ENCODE results near the gene PKHD1. TPM values are rescaled to one million over a fixed set of nuclear protein-coding genes. Genes with fewer than 3 reads are reported as not detected.

The PKHD1 gene
- total RNA-seq, 1 donor from 2014 or later = not detected

DNA sequence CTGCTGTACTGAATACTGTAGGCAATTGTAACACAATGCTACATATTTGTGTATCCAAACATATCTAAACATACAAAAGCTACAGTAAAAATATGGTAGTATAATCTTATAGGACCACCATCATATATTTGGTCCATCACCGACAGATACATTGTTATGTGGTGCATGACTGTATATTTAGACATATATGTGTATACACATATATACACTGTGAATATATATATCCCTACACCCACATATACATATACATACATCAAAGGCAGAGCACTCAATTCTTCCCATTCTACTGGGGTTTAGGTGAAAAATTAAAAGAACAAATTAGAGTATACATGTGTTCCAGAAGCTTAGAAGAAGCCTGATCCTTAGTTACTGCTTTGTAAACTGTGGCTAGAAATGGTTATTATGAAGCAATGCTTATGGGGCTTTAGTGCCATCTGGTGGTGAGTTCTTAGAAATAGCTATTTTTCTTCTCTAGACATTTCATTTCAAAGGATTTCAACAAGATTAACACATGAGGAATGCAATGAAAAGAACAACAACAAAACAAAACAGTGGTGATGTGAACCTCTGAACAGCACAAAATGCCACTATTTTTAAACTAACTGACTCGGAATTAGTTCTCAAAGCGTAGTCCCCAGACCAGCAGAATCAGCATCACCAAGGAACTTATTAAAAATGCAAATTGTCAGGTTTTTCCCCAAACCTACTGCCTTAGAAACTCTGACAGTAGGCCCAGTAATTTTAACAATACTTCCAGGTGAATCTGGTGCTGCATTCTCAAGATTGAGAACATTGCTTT lies 38.0 kb downstream of the PKHD1 start:
- DNase-seq (ENCODE audit: low spot score) = no peak
- Mint-ChIP-seq H3K4me3 (ENCODE audit: unreplicated experiment) (no peak overlapping the region), H3K36me3 (ENCODE audit: low read depth) (no peaks in the 10 kb centered on the region), H3K27me3 (ENCODE audit: low read depth) (peaks cover 38% of the 10 kb centered on the region), H3K27ac (ENCODE audit: unreplicated experiment) (no peak overlapping the region), H3K9me3 (ENCODE audit: low read depth) (no peaks in the 10 kb centered on the region), H3K4me1 (ENCODE audit: low read depth) (peaks cover 6% of the 10 kb centered on the region)
- TF ChIP-seq CTCF (IDR thresholded peaks at IDR 0.05) = peak; percentile 86

DNA sequence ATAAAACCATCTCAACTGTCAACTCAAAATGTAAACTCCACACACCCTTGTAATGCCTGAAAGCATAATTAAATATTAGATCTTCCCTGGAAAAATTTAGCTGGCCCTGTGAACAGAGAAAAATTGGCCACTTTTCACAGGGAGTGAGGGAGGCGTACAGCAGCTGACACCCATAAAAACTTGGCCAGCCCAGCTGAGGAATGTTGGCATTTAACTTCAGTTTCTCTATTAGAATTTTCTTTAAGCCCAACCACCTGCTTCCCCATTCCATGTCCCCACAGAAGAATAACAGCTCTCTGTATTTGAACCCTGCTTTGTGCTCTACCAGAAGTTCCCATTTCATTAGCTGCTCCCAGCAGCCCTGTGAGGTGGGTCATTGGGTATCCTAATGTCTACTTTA lies 41.0 kb downstream of the PKHD1 start:
- Mint-ChIP-seq H3K4me1 (ENCODE audit: low read depth) (peaks cover 6% of the 10 kb centered on the region), H3K27ac (ENCODE audit: unreplicated experiment) (no peak overlapping the region), H3K9me3 (ENCODE audit: low read depth) (no peaks in the 10 kb centered on the region)

DNA sequence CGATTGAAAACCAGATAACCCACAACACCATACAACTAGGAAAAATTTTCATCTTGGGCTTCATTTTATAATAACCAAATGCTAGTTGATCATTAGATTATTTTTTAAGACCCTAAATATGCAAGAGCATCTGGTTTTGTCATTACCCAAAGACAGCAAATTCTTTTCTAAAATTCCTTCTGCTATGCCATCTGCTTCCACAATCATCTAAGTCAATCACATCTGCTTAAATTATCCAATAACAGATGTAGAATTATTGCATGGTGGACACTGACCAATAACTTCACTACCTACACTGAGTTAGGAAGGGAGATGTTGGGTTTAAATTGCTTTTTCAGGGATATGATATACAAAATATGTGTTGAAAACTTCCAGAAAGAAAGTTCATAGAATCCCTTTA lies 41.9 kb downstream of the PKHD1 start:
- peaks cover 33% of the 10 kb centered on the region for H3K27me3 Mint-ChIP-seq (ENCODE audit: low read depth)
- no peaks in the 10 kb centered on the region for H3K9me3 Mint-ChIP-seq (ENCODE audit: low read depth)
- no peaks in the 10 kb centered on the region for H3K36me3 Mint-ChIP-seq (ENCODE audit: low read depth)
- peaks cover 6% of the 10 kb centered on the region for H3K4me1 Mint-ChIP-seq (ENCODE audit: low read depth)
- no peak for DNase-seq (ENCODE audit: low spot score)
- H3K27ac Mint-ChIP-seq (ENCODE audit: unreplicated experiment) = no peak overlapping the region
- no peak overlapping the region for H3K4me3 Mint-ChIP-seq (ENCODE audit: unreplicated experiment)
- no peak for TF ChIP-seq CTCF (IDR thresholded peaks at IDR 0.05)

More for the DNA sequence above, 41.0 kb downstream of the PKHD1 start:
- Mint-ChIP-seq H3K36me3 (ENCODE audit: low read depth) (no peaks in the 10 kb centered on the region), H3K27me3 (ENCODE audit: low read depth) (peaks cover 39% of the 10 kb centered on the region), H3K4me3 (ENCODE audit: unreplicated experiment) (no peak overlapping the region)
- no peak for DNase-seq (ENCODE audit: low spot score)
- TF ChIP-seq CTCF (IDR thresholded peaks at IDR 0.05) = no peak

GRCh38 chr6:52045033-52045432 lies 42.4 kb downstream of the PKHD1 start:
- Mint-ChIP-seq H3K4me3 (ENCODE audit: unreplicated experiment) (no peak overlapping the region), H3K36me3 (ENCODE audit: low read depth) (no peaks in the 10 kb centered on the region), H3K27ac (ENCODE audit: unreplicated experiment) (no peak overlapping the region), H3K9me3 (ENCODE audit: low read depth) (no peaks in the 10 kb centered on the region), H3K4me1 (ENCODE audit: low read depth) (peaks cover 6% of the 10 kb centered on the region), H3K27me3 (ENCODE audit: low read depth) (peaks cover 31% of the 10 kb centered on the region)
- TF ChIP-seq CTCF (IDR thresholded peaks at IDR 0.05) = no peak
- DNase-seq (ENCODE audit: low spot score) = no peak

DNA sequence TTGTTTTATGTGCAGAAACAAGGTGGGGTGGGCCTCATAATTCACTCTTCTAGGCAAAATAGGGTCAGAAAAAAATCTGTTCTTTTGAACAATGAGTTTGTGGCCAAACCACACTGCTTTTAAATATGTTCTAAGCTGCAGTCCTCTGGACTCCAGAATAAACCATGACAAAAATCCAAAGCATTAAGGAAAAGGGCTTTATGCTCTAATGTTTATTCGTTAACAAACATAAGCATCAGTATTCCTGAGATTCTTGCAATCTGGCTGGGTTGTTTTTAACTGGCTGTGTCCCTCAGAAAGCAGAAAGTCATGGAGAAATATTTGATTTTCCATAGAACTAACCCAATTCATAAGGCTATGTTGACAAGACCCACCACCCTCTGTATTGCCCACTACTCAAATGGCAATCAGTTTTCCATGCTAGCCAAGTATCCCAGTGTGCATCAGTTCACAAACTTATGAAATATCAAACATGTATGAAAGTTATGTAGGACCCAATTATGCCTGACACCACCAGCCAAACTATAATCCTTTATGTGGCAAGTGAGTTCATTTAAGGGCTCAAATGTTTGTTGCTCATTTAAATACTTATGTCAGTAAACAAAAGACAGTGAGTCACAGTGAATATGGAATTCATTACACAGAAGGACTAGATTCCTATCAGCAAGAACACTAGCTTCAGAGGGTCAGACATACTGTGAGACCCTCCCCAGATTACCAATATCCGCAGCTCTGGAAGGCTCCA lies 45.1 kb downstream of the PKHD1 start:
- Mint-ChIP-seq H3K36me3 (ENCODE audit: low read depth) (no peaks in the 10 kb centered on the region), H3K27me3 (ENCODE audit: low read depth) (peaks cover 22% of the 10 kb centered on the region), H3K4me1 (ENCODE audit: low read depth) (peaks cover 6% of the 10 kb centered on the region), H3K4me3 (ENCODE audit: unreplicated experiment) (no peak overlapping the region), H3K9me3 (ENCODE audit: low read depth) (no peaks in the 10 kb centered on the region), H3K27ac (ENCODE audit: unreplicated experiment) (no peak overlapping the region)
- no peak for TF ChIP-seq CTCF (IDR thresholded peaks at IDR 0.05)
- DNase-seq (ENCODE audit: low spot score) = no peak
